Natural killer cell (primary cell): Measurements from ENCODE around the gene FBXL7. TPM values are rescaled to one million over a fixed set of nuclear protein-coding genes. Genes with fewer than 3 reads are reported as not detected.

Source experiments
- ATAC-seq, 3 donors: fragments of 150-1000 bp in 2 of 3; fragments of 200-7000 bp in 1 of 3; cut with Tn5 transposase; 1 replicate in 1 of 3; 2 replicates in 2 of 3; pipeline ENCODE4 v1.10.0; 2021; ENCODE audit warnings: mild to moderate bottlenecking in 2 of 3, moderate library complexity in 2 of 3
- DNase-seq, 2 donors: peaks; one replicate each; pipeline versions ENCODE4 v3.0.0 to v3.0.0-alpha.2; 2013 to 2021; ENCODE audit warnings: mixed read lengths in 1 of 2
- H3K27ac ChIP-seq: one replicate; pipeline ENCODE4 v1.5.1; 2013; ENCODE audit warnings: mild to moderate bottlenecking, low read length
- H3K27me3 ChIP-seq: one replicate; pipeline ENCODE4 v1.6.1; 2013; ENCODE audit warnings: low read length; ENCODE audit not compliant: control insufficient read depth, insufficient read depth
- H3K36me3 ChIP-seq: one replicate; pipeline ENCODE4 v1.6.1; 2013; ENCODE audit warnings: low read length; ENCODE audit not compliant: control insufficient read depth, insufficient read depth
- H3K4me1 ChIP-seq: one replicate; pipeline ENCODE4 v1.6.1; 2013; ENCODE audit warnings: low read length; ENCODE audit not compliant: control insufficient read depth, insufficient read depth
- H3K4me3 ChIP-seq: one replicate; pipeline ENCODE4 v1.5.1; 2013; ENCODE audit warnings: low read length
- H3K9me3 ChIP-seq: one replicate; pipeline ENCODE4 v1.6.1; 2013; ENCODE audit warnings: low read length; ENCODE audit not compliant: control insufficient read depth, insufficient read depth
- H3K27ac Mint-ChIP-seq, 2 donors: one replicate each; pipeline ENCODE4 v1.8.0; 2022; ENCODE audit warnings: mild to moderate bottlenecking in 2 of 2, mixed read lengths in 2 of 2, moderate library complexity in 1 of 2
- H3K27me3 Mint-ChIP-seq, 2 donors: one replicate each; pipeline ENCODE4 v1.8.0; 2022; ENCODE audit warnings: low read depth in 2 of 2, mixed read lengths in 2 of 2
- H3K36me3 Mint-ChIP-seq: one replicate; pipeline ENCODE4 v1.8.0; 2022; ENCODE audit warnings: mixed read lengths
- H3K4me1 Mint-ChIP-seq, 2 donors: one replicate each; pipeline ENCODE4 v1.8.0; 2022; ENCODE audit warnings: mixed read lengths in 2 of 2
- H3K4me3 Mint-ChIP-seq: one replicate; pipeline ENCODE4 v1.8.0; 2022; ENCODE audit warnings: mild to moderate bottlenecking, moderate library complexity, mixed read lengths
- H3K9me3 Mint-ChIP-seq, 2 donors: one replicate each; pipeline ENCODE4 v1.8.0; 2022; ENCODE audit warnings: mixed read lengths in 2 of 2
- CTCF ChIP-seq: fragments of 200-600 bp; IDR thresholded peaks from one replicate; pipeline ENCODE4 v1.8.0; 2022; ENCODE audit warnings: antibody characterized with exemption
- WGBS: methylation state at CpG from one replicate; pipeline ENCODE4 v1.1.7; 2013; ENCODE audit warnings: missing lambda C conversion rate; ENCODE audit not compliant: insufficient coverage; 5-methylcytosine and 5-hydroxymethylcytosine counted together
- intact Hi-C: fragments of 100-400 bp; cut with micrococcal nuclease; formaldehyde crosslinking; loops from one replicate; pipeline ENCODE4 v1.14.2; 2022
- total RNA-seq, 4 donors: library from RNA; stranded (reverse); fragments of 120-200 nt in 1 of 4; gene quantifications; one replicate each; pipeline versions ENCODE4 v1.2.3 to v1.2.4, GENCODE V29; 2013 to 2022

Gene FBXL7
- total RNA-seq, 3 donors from 2014 or later (not counting 1 experiment from before 2014, with no cell fraction given) = not detected

GRCh38 chr5:15980835-15981234 lies 480.9 kb downstream of the FBXL7 start:
- no peaks in the 10 kb centered on the region for H3K9me3 ChIP-seq
- intact Hi-C loops = no loop called here

GRCh38 chr5:15983392-15983791 lies 483.4 kb downstream of the FBXL7 start:
- H3K4me3 Mint-ChIP-seq = no peak overlapping the region
- H3K4me3 ChIP-seq = no peak overlapping the region
- H3K36me3 Mint-ChIP-seq = no peaks in the 10 kb centered on the region
- no peaks in the 10 kb centered on the region for H3K27me3 Mint-ChIP-seq
- no peaks in the 10 kb centered on the region for H3K4me1 Mint-ChIP-seq
- H3K27ac ChIP-seq = no peak overlapping the region
- TF ChIP-seq CTCF = no peak
- H3K27me3 ChIP-seq = no peaks in the 10 kb centered on the region
- H3K9me3 ChIP-seq = no peaks in the 10 kb centered on the region
- intact Hi-C loops = no loop called here
- ATAC-seq (no peak), DNase-seq (no peak)
- WGBS = 84% methylated on average over 1 of the region's 1 CpG
- H3K9me3 Mint-ChIP-seq = peaks cover 2 to 15% of the 10 kb centered on the region in 2 donors
- no peaks in the 10 kb centered on the region for H3K36me3 ChIP-seq
- H3K4me1 ChIP-seq = no peaks in the 10 kb centered on the region
- H3K27ac Mint-ChIP-seq = no peak overlapping the region

More at GRCh38 chr5:15980835-15981234, 480.9 kb downstream of the FBXL7 start:
- H3K27ac Mint-ChIP-seq = no peak overlapping the region
- DNase-seq = no peak
- H3K36me3 ChIP-seq = no peaks in the 10 kb centered on the region
- TF ChIP-seq CTCF = no peak
- H3K4me3 ChIP-seq = no peak overlapping the region
- H3K36me3 Mint-ChIP-seq = no peaks in the 10 kb centered on the region
- no peak overlapping the region for H3K27ac ChIP-seq
- no peaks in the 10 kb centered on the region for H3K27me3 ChIP-seq
- H3K4me3 Mint-ChIP-seq = no peak overlapping the region
- WGBS = no CpG with 5 or more reads among the region's 2 CpGs
- no peaks in the 10 kb centered on the region for H3K4me1 ChIP-seq
- ATAC-seq = no peak
- no peaks in the 10 kb centered on the region for H3K27me3 Mint-ChIP-seq
- H3K9me3 Mint-ChIP-seq = peaks cover 10 to 13% of the 10 kb centered on the region in 2 donors
- no peaks in the 10 kb centered on the region for H3K4me1 Mint-ChIP-seq
